Activated naive CD4-positive, alpha-beta T cell treated with anti-CD3 and anti-CD28 coated beads, Interleukin-2, amount 10 ng/mL, durations not matched to agents 7 days and 5 days (primary cell): Measurements from ENCODE around the gene SCML1.
A peak's percentile ranks its signal among the peaks of the same experiment; 100 is the strongest.

Experiments
- CTCF ChIA-PET: fragments of 350-600 bp; sonication (Branson Sonifier 250); formaldehyde crosslinking; loops from one replicate; lab custom pipeline; 2021; ENCODE audit warnings: antibody characterized with exemption; lab: Charles Lee
- DNase-seq: peaks from one replicate; pipeline ENCODE4 v3.0.0-alpha.2; 2020
- H3K27ac Mint-ChIP-seq: one replicate; pipeline ENCODE4 v1.8.0; 2021; ENCODE audit warnings: mild to moderate bottlenecking, moderate library complexity, mixed read lengths
- H3K27me3 Mint-ChIP-seq: one replicate; pipeline ENCODE4 v1.8.0; 2021; ENCODE audit warnings: mild to moderate bottlenecking, mixed read lengths
- H3K36me3 Mint-ChIP-seq: one replicate; pipeline ENCODE4 v1.8.0; 2021; ENCODE audit warnings: mixed read lengths
- H3K4me1 Mint-ChIP-seq: one replicate; pipeline ENCODE4 v1.8.0; 2021; ENCODE audit warnings: mixed read lengths
- H3K4me3 Mint-ChIP-seq: one replicate; pipeline ENCODE4 v1.8.0; 2021; ENCODE audit warnings: mild to moderate bottlenecking, moderate library complexity, mixed read lengths
- H3K9me3 Mint-ChIP-seq: one replicate; pipeline ENCODE4 v1.8.0; 2021; ENCODE audit warnings: mixed read lengths

SCML1 gene, protein sequence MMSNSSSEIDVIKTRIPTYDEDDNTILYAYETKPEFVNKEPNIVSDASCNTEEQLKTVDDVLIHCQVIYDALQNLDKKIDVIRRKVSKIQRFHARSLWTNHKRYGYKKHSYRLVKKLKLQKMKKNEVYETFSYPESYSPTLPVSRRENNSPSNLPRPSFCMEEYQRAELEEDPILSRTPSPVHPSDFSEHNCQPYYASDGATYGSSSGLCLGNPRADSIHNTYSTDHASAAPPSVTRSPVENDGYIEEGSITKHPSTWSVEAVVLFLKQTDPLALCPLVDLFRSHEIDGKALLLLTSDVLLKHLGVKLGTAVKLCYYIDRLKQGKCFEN

DNA sequence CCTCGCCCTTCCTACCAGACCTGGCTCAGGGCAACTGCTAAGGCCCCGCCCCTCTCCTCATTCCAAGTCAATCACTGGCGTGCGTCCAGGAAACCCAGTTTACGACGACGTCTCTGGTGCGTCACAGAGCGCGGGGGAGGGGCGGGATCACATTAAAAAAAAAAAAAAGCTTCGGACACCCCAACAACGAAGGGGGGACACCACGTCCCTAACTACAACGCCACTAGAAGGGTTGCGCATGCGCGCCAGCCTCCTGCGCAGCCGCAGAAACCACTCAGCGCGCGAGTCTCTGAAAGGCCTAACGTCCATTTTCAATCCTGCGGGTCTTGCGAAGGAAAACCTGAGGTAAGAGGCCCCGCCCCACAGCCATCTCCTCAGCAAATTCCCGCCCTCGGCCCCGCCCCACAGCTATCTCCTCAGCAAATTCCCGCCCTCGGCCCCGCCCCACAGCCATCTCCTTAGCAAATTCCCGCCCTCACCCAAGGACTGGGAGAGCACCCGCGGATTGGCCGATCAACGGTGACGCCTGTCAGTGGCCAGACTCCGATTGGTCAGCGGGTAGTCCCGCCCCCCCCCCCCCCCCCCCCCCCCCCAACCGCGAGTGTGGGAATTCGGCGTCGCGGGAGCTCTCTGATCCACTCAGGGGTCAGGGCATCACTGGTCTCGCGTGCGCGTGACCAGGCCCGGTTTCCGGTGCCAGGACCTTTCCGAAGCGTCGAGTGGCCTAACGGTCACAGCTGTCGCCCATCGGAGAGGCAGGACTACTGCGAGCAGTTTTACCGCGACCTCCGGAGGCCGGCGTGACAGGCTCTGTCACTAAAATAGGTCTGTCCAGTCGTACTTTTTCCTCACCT, at the start of gene SCML1:
Gene SCML1, plus strand, starts transcription at position 638 of the 854 bp plus-strand sequence. CDS start 6,694 bp downstream, outside the sequence.
- H3K4me3 Mint-ChIP-seq: peak within 1 kb of the TSS; percentile 94
- no peaks in the 10 kb centered on the region for H3K36me3 Mint-ChIP-seq
- H3K4me1 Mint-ChIP-seq: peaks cover 29% of the 10 kb centered on the region
- H3K9me3 Mint-ChIP-seq: no peaks in the 10 kb centered on the region
- peaks cover 41% of the 10 kb centered on the region for H3K27me3 Mint-ChIP-seq
- H3K27ac Mint-ChIP-seq: peak within 1 kb of the TSS; percentile 92
- DNase-seq: peak; percentile 94
- CTCF ChIA-PET: interaction anchor here (0.6 kb wide), 1 partner anchor 496 kb away, joined by 3 read pairs; no protein-coding TSS in a partner anchor

DNA sequence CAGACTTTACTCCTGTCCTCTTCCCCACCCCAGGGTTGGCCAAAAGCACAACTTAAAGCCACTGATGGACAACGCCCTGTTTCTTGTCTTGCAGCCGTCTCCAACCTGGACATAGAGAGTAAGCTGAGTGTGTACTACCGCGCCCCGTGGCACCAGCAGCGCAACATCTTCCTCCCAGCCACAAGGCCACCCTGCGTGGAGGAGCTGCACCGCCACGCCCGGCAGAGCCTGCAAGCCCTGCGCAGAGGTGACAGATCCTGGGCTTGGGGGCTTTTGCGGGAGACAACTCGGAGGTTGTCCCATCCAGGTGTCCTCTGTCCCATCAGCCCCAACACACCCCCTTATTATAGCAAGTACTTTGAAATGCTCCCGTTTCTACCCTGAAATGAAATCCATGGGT, 49.6 kb upstream of the SCML1 start:
- CTCF ChIA-PET: no interaction called here
- no peak overlapping the region for H3K4me3 Mint-ChIP-seq
- H3K27ac Mint-ChIP-seq: no peak overlapping the region
- H3K9me3 Mint-ChIP-seq: no peaks in the 10 kb centered on the region
- H3K4me1 Mint-ChIP-seq: peaks cover 9% of the 10 kb centered on the region
- peaks cover 3% of the 10 kb centered on the region for H3K27me3 Mint-ChIP-seq
- H3K36me3 Mint-ChIP-seq: no peaks in the 10 kb centered on the region
- DNase-seq: no peak

DNA sequence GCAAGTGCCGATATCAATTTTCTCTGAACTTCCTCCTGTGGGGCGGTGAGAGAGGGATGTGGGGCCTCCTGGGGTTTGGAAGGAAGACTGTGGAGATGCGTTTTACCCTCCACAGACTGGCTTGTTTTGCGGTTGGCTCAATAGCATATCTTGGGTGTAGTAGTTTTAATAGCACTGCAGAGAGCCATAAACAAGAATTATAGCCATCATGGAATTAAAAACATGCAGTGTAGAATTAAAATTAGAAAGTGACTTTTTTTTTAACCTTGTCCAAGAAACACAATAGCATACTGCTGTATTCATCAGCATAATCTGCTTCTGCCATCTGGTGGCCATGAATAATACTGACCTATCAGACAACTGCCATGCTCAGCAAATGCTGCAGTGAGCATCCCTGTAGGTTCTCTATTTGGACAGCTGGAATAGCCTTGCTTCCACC, 47.3 kb upstream of the SCML1 start:
- peaks cover 3% of the 10 kb centered on the region for H3K27me3 Mint-ChIP-seq
- H3K36me3 Mint-ChIP-seq: no peaks in the 10 kb centered on the region
- CTCF ChIA-PET: interaction anchor here (0.6 to 1.3 kb wide), 4 partner anchors 98 to 448 kb away, joined by 3 to 6 read pairs (median 5); no protein-coding TSS in a partner anchor
- no peak overlapping the region for H3K27ac Mint-ChIP-seq
- peak; percentile 55 for DNase-seq
- no peaks in the 10 kb centered on the region for H3K9me3 Mint-ChIP-seq
- H3K4me3 Mint-ChIP-seq: no peak overlapping the region
- H3K4me1 Mint-ChIP-seq: peaks cover 4% of the 10 kb centered on the region

DNA sequence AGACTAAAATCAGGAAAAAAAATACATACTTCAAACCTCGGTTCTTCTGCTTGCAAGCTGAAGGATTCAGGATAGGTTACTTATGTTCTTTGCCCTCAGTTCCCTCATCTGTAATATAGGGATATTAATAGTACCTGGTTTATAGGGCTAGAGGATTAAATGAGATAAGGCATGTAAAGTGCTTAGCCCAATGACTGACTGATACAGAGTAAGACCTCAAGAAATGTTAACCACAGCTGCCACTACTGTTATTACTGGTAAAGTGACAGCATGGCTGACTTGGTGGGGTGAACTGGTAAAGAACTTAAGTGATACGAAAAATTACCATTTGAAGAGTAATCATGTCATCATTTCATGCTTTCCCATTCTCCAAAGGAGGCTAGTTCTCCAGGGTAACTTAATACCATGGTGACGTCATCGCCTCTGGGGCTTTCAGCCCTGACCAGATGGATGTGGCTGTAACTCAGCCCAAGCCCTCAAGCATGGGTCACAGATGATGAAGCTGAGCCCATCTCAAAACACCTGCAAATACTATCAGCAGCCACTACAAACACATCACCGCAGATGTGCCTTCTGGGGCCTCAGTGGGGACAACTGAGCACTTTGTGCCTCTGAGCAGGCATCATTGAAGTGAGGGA, 44.5 kb upstream of the SCML1 start:
- H3K4me3 Mint-ChIP-seq: no peak overlapping the region
- DNase-seq: no peak
- no peaks in the 10 kb centered on the region for H3K9me3 Mint-ChIP-seq
- peaks cover 3% of the 10 kb centered on the region for H3K27me3 Mint-ChIP-seq
- CTCF ChIA-PET: interaction anchor here (1.1 kb wide), 1 partner anchor 157 kb away, joined by 3 read pairs; no protein-coding TSS in a partner anchor
- H3K36me3 Mint-ChIP-seq: no peaks in the 10 kb centered on the region
- peaks cover 4% of the 10 kb centered on the region for H3K4me1 Mint-ChIP-seq
- H3K27ac Mint-ChIP-seq: no peak overlapping the region

DNA sequence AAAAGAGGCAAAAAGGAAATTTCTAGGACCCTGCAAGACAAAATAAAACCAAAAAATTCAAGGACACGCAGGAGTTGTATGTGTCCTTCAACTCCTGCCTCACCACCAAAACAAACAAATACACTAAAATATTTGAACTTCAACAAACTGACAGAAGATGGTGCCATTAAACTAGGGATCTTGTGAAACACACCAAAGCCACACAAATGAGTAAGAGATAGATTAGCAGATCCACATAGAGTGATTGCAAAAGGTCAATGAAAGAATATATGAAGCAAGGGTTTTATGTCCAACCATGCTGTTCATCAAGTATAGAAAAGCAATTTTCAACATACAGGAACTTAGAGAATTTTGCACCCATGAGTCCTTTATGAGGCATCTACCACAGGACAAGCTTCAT, 40.1 kb upstream of the SCML1 start:
- Mint-ChIP-seq H3K27me3 (no peaks in the 10 kb centered on the region), H3K4me1 (no peaks in the 10 kb centered on the region), H3K27ac (no peak overlapping the region), H3K9me3 (no peaks in the 10 kb centered on the region), H3K4me3 (no peak overlapping the region), H3K36me3 (no peaks in the 10 kb centered on the region)
- CTCF ChIA-PET: no interaction called here
- DNase-seq: no peak

DNA sequence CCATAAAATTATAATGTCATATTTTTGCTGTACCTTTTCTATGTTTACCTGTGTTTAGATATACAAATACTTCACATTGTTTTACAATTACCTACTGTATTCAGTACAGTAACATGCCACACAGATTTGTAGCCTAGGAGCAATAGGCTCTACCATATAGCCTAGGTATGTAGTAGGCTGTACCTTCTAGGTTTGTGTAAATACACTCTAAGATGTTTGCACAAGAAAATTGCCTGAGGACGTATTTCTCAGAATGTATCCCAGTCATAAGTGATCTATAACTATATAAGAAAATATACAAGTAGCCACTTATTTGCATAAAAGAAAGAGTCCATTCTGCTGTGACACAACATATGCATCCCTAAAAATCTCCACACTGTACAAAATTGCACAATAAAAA, 36.3 kb upstream of the SCML1 start:
- Mint-ChIP-seq H3K27me3 (no peaks in the 10 kb centered on the region), H3K4me3 (no peak overlapping the region)
- CTCF ChIA-PET: no interaction called here

DNA sequence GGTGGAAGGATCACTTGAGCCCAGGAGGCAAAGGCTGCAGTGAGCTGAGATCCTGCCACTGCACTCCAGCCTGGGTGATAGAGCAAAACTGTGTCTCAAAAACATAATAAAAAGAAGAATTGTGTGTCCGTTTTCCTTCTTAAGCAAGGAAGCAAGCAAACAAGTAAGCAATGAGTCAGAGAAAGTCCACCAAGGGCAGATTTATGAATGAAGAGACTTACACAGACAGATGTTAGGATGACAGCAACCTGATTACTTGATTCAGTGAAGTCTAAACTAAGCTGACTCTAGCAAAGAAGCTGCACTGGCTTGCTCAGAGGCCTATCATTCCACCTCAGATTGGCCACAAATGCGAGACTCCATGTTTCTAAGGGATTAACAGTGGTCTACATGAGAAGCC, 34.1 kb upstream of the SCML1 start:
- no peaks in the 10 kb centered on the region for H3K4me1 Mint-ChIP-seq
- no peaks in the 10 kb centered on the region for H3K36me3 Mint-ChIP-seq
- no peaks in the 10 kb centered on the region for H3K9me3 Mint-ChIP-seq
- no peak for DNase-seq
- H3K27me3 Mint-ChIP-seq: no peaks in the 10 kb centered on the region
- no peak overlapping the region for H3K4me3 Mint-ChIP-seq
- CTCF ChIA-PET: no interaction called here
- no peak overlapping the region for H3K27ac Mint-ChIP-seq

More for the DNA sequence above, 36.3 kb upstream of the SCML1 start:
- no peaks in the 10 kb centered on the region for H3K36me3 Mint-ChIP-seq
- H3K27ac Mint-ChIP-seq: no peak overlapping the region
- no peaks in the 10 kb centered on the region for H3K4me1 Mint-ChIP-seq
- DNase-seq: no peak
- no peaks in the 10 kb centered on the region for H3K9me3 Mint-ChIP-seq

DNA sequence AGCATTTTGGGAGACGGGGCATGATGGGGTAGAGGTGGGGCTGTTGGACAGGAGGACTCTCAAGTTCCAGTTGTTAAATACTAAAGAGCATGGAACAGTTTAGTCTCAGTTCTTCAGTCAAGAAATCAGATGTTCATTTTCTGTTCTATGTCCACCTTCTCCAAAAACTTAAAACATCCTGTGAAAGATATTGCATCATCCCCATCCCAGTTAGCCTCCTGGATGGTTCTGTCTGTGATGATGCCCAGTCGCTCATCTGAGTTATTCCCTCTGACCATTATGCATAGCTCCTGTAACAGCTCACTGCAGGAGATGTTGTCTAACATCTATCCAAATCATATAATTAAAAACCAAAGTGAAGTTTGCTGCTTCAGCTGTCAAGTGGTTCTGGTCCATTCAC, 32.1 kb upstream of the SCML1 start:
- Mint-ChIP-seq H3K27me3 (no peaks in the 10 kb centered on the region), H3K9me3 (no peaks in the 10 kb centered on the region), H3K4me1 (no peaks in the 10 kb centered on the region), H3K36me3 (no peaks in the 10 kb centered on the region), H3K4me3 (no peak overlapping the region), H3K27ac (no peak overlapping the region)
- CTCF ChIA-PET: no interaction called here
- DNase-seq: no peak

DNA sequence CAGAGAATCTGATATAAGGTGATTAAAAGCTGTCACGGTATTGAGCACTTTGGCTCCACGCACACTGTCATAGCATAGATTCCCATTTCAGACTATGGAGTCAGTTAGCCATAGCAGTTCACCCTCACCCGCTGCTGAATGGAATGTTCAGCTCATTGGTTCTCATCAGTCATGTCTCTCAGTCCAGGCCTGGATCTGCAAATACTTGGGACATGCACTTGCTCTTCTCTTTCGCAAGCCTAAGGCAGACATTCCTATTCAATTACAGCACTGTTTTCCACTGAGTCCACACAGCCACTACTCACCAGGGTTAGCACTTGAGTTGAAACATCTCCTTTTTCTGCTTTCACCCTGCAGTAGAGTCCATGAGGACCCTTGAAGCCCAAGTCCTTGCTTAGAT, 30.6 kb upstream of the SCML1 start:
- no peaks in the 10 kb centered on the region for H3K4me1 Mint-ChIP-seq

DNA sequence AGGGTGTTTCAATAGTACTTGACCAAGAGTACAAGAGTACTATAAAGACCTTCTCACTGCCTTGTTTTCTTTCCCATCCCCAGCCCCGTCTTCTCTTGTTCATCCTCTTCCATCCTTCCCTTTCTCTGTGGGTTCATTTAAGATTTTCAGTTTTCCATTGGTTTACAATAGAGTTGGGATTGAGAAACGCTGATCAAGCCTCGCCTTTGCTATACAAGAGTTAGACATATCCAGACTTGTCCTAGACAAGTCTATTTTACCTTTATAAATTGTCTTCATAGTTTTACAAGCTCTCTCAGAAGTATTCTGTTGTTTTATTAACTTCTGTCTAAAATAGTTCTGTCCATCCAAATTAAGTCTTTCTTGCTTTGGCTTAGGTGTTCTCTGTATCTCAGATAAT, 29.6 kb upstream of the SCML1 start:
- CTCF ChIA-PET: no interaction called here
- no peak overlapping the region for H3K4me3 Mint-ChIP-seq
- no peaks in the 10 kb centered on the region for H3K9me3 Mint-ChIP-seq
- H3K27ac Mint-ChIP-seq: no peak overlapping the region
- DNase-seq: no peak
- no peaks in the 10 kb centered on the region for H3K36me3 Mint-ChIP-seq
- H3K27me3 Mint-ChIP-seq: no peaks in the 10 kb centered on the region
- no peaks in the 10 kb centered on the region for H3K4me1 Mint-ChIP-seq

More for the DNA sequence above, 30.6 kb upstream of the SCML1 start:
- H3K4me3 Mint-ChIP-seq: no peak overlapping the region
- CTCF ChIA-PET: no interaction called here
- H3K27ac Mint-ChIP-seq: no peak overlapping the region
- no peak for DNase-seq
- H3K27me3 Mint-ChIP-seq: no peaks in the 10 kb centered on the region
- H3K9me3 Mint-ChIP-seq: no peaks in the 10 kb centered on the region
- H3K36me3 Mint-ChIP-seq: no peaks in the 10 kb centered on the region

DNA sequence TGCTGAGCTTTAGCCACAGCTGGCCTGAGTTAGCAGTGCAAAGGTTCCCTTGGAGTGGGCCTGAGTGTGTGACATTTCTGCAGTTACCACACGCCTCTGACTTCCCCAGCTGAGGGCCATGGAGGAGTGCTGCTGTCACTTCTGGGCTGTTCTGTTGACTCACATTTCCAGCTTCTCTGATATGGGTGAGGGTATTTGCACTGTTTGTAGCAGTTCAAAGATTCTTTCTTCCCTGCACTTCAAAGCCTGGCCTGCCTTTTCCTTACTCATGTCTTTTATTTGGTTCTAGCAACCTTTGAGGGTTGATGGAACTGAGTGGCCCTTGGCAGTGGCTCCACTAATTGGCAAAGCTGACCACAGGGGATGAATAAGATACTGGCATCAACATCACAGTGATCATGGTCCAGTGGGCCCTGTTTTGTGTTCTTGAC, 26.4 kb upstream of the SCML1 start:
- H3K36me3 Mint-ChIP-seq: no peaks in the 10 kb centered on the region
- H3K27ac Mint-ChIP-seq: no peak overlapping the region
- H3K4me3 Mint-ChIP-seq: no peak overlapping the region
- no peaks in the 10 kb centered on the region for H3K27me3 Mint-ChIP-seq
- no peaks in the 10 kb centered on the region for H3K4me1 Mint-ChIP-seq
- H3K9me3 Mint-ChIP-seq: no peaks in the 10 kb centered on the region
- DNase-seq: no peak
- CTCF ChIA-PET: no interaction called here

DNA sequence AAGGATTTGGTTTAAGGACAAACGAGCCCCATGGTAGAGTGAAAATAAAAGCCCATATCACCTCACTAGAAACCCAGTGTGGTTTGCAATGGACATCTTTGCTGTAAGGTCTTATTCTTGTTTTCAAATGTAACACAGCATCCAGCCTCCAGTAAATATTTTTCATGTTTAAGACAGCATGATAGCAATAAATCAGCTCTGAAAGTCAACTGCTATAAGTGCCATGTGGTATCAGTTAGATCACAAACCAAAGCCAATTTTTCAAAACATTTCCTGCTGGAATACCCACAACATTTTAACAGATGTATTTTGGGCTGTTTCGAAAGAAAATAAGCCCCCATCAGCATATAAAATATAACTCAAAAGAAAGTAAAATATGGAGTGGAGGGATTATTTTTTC, 24.0 kb upstream of the SCML1 start:
- CTCF ChIA-PET: interaction anchor here (0.6 to 0.7 kb wide), 2 partner anchors 99 to 1813 kb away, joined by 3 to 4 read pairs; no protein-coding TSS in a partner anchor
- no peaks in the 10 kb centered on the region for H3K9me3 Mint-ChIP-seq

DNA sequence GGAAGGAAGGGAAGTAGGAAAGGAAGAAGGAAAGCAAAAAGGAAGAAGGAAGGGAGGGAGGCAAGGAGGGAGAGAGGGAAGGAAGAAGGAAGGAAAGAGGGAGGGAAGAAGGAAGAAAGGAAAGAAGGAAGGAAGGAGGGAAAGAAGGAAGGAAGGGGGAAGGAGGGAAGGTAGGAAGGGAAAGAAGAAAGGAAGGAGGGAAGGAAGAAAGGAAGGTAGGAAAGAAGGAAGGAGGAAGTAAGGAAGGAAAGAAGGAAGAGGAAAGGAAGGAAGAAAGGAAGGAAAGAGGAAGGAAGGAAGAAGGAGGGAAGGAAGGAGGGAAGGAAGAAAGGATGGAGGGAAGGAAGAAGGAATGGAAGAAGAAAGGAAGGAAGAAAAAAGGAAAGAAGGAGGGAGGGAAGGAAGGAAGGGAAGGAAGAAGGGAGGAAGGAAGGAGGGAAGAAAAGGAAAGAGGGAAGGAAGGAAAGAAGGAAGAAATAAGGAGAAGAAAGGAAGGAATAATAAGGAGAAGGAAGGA, 18.6 kb upstream of the SCML1 start:
- CTCF ChIA-PET: no interaction called here

More for the DNA sequence above, 24.0 kb upstream of the SCML1 start:
- Mint-ChIP-seq H3K27me3 (peaks cover 2% of the 10 kb centered on the region), H3K27ac (no peak overlapping the region), H3K4me3 (no peak overlapping the region), H3K4me1 (no peaks in the 10 kb centered on the region), H3K36me3 (no peaks in the 10 kb centered on the region)
- no peak for DNase-seq

DNA sequence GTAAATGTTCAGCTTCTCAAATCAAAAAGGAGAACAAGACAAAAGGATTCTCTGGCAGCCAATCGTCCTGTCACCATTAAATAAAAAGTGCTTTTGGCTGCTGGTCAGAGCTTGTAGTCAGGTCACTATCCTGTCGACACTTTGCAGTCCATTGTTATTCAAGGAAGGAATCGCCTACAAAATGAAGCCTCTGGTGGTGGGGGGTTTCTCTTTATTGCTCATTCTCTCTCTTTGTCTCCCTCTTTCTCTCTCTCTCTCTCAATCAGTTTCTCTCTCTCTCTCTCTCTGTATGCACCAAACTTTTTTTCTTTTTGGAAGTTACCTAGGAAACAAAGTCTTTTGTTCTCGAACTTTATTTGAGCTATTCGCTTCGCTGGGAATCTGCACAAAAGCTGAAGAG, 17.6 kb upstream of the SCML1 start:
- H3K9me3 Mint-ChIP-seq: no peaks in the 10 kb centered on the region
- CTCF ChIA-PET: no interaction called here
- H3K4me1 Mint-ChIP-seq: no peaks in the 10 kb centered on the region
- no peaks in the 10 kb centered on the region for H3K36me3 Mint-ChIP-seq
- peaks cover 8% of the 10 kb centered on the region for H3K27me3 Mint-ChIP-seq
- no peak overlapping the region for H3K4me3 Mint-ChIP-seq
- no peak overlapping the region for H3K27ac Mint-ChIP-seq
- DNase-seq: no peak

More for the DNA sequence above, 18.6 kb upstream of the SCML1 start:
- Mint-ChIP-seq H3K36me3 (no peaks in the 10 kb centered on the region), H3K27me3 (peaks cover 8% of the 10 kb centered on the region), H3K4me1 (no peaks in the 10 kb centered on the region), H3K4me3 (no peak overlapping the region), H3K9me3 (no peaks in the 10 kb centered on the region), H3K27ac (no peak overlapping the region)
- no peak for DNase-seq
